M059J (cell line): ENCODE results near the gene TMUB2. TPM values are rescaled to one million over a fixed set of nuclear protein-coding genes. Genes with fewer than 3 reads are reported as not detected.

ENCODE experiments used
- DNase-seq: peaks from one replicate; pipeline ENCODE4 v3.0.0-alpha.2; 2012; ENCODE audit warnings: low read depth
- total RNA-seq: library from RNA; depleted of rRNA; stranded (reverse); fragments of >200 nt; shearing (Covaris generic); gene quantifications from 2 replicates; pipeline ENCODE4 v1.2.3, GENCODE V29; 2014

Gene TMUB2
- total RNA-seq, 1 experiment from 2014 or later = 37.6 TPM

DNA sequence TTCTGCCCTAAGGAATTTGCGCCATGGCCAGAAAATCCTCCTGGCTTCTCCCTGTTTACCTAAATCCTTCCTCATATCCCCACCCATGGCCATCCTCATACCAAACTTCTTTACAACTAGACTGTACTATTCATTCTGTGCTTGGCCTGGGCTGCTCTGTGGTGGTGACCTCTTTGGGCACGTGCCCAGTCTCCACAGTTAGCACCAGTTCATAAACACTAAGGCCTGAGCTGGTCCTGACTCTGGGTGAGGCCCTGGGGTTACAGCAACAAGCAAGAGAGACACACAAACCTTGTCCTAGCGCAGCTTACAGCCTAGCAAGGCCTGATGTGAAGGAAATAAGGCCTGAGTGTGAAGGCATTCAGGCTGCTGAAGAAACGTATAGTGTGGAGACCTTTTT lies 16.0 kb downstream of the TMUB2 start:
- no peak for DNase-seq

DNA sequence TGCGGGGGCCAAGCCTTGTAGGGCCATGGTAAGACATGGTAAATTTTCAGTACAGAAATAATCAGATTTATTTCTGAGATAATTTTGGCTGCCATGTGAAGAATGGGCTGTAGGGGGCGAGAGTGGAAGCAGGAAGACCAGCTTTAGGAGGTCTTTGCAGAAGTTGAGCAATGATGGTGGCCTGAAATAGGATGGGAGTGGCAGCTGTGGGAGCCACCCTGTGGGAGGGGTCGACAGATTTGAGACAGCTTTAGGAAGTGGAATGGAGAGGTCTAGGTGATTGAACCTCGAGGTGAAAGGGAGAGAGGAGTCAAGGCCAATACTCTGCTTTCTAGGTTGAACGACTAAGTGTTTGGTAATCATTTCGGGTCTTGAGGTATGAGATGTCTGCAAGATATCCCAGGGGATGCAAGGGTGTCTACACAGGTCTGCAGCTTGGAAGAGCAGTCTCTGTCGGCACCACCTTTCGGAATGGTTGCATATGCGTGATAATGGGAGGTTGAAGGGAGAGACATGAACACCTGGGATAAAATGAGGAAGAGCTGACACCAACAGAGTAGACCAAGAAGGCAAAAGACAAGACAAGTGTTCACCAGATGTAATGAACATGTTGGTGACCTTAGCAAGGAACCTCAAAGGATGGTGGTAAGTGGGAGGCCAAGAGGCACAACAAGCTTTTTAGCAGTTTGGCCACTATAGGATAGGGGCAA lies 17.1 kb downstream of the TMUB2 start:
- DNase-seq = peak; percentile 32

- peak; percentile 73 for DNase-seq
Observed at GRCh38 chr17:44204441-44204882, 17.7 kb downstream of the TMUB2 start.

DNA sequence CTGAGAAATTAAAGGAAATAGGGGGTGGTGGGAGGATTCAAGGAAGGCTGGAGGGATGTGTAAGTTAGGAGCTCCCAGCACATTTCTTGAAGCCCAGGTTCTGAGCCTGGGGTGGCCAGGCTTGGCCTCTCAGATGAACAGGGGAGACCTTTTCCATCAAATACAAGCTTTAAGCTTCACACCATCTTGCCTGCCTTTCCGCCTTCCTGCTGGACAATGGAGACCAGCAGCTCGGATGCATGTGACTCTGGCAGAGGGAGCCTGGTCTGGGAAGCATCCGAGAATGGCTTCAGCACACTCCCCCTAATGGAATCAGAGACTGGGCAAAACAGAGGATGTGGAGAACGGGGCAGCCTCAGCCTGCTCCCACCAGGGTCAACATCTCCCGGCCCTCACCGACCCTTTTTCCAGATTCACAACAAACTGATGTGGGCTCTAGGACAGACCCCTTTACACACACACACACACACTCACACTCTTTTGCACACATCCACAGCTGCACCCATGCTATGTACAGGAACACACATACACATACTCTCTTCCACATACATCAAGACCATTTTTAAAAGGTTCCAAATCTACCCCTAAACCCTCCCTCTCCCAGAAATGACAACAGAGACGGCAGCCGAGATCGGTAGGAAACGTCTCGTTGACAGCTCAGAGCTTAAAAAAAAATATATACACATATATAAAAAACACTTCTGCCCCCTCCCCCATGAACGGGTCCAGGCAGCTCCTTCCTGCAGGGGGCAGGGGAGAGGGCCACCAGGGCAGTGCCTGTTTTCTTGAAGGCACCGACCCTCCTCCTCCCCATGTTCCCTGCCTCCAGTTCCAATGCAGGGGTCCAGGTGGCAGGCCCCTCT lies 19.4 kb downstream of the TMUB2 start:
- no peak for DNase-seq

- DNase-seq = no peak
Observed at GRCh38 chr17:44206825-44207155, 20.0 kb downstream of the TMUB2 start.

GRCh38 chr17:44207319-44207718 lies 20.5 kb downstream of the TMUB2 start:
- DNase-seq = no peak

GRCh38 chr17:44207743-44208142 lies 21.0 kb downstream of the TMUB2 start:
- no peak for DNase-seq

GRCh38 chr17:44209786-44210341 lies 23.1 kb downstream of the TMUB2 start:
- DNase-seq = peak; percentile 32

DNA sequence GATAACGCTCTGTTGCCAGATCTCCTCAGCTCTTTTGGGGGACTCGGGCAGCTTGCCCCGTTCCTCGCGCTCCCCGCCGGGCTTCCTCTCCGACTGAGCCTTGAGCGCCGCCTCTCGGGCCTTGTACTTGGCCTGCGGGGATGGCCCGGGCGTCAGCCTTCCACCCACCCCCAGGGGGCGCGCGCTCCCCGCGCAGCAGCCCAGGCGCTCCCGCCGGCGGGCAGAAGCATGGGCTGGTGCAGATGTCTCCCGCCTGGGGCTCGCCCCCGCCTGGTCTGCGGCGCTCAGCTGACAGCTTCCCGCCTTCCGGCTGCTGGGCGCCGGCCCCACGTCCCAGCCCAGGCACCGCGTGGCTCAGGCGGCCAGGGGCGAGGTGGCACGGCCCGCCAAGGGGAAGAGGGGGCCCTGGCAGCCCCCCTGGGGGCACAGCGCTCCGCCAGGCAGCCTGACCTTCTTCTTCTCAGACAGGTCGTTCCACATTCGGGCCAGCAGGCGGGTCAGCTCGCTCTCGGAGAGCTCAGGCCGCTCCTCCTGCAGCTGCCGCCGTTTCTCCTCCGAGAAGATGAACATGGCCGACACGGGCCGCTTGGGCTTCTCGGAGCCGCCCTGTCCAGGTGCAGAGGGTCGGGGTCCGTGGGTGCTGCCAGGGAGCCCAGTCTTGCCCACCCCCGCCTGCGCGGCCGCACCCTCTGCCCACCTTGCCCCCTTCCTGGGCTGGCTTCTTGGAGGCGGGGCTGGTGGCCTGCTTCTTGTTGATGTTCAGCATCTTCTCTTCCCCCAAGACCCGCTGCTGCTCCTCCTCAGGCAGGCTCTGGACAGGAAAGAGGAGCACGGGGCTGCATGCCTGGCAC lies 23.8 kb downstream of the TMUB2 start:
- no peak for DNase-seq

DNA sequence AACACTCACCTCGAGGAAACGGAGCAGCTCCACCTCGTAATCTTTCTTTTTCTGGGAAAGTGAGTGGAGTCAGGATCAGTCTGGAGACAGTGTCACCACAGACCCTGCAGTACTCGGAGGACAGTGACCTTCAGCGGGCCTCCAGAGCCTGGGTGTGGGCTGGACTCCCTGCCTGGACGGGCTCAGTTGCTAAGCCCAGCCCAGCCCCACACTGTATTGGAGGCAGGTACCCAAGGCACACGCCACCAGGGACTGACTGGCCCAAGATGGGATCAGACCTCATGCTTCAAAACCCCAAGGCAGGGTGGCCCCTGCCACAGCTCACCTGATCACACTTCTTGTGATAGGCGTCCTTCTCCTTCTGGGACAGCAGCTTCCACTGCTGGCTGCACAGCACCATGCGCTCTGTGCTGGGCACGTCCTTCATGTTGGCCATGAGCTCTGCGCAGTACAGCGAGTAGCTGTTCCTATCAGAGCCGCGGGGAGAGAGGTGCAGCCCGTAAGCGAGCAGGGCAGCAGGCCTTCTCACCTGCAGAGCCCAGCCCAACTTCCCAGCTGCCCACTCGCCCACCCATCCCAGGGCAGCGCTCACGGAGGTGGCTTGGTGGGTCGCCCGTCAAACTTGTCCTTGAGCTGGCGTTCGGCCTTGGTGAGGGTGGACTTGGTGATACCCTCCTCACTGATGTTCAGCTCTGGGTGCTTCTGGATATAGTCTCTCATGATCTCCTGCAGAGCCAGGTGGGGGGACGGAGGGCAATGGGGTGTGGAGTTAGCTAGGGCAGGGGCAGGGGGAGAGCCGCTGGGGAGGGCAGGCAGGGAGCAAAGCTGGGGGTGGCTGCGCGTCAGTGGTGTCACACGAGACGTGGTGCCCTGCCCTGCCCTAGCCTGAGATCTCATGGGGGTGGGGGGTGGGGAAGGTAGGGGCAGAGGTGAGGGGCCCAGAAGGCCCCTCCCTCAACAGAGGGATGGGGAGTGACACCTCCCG lies 24.8 kb downstream of the TMUB2 start:
- DNase-seq = no peak

GRCh38 chr17:44212507-44213402 lies 26.0 kb downstream of the TMUB2 start:
- DNase-seq = no peak

- no peak for DNase-seq
Observed at GRCh38 chr17:44213403-44214229, 26.8 kb downstream of the TMUB2 start.

- DNase-seq = no peak
Observed at GRCh38 chr17:44214230-44214494, 27.4 kb downstream of the TMUB2 start.

DNA sequence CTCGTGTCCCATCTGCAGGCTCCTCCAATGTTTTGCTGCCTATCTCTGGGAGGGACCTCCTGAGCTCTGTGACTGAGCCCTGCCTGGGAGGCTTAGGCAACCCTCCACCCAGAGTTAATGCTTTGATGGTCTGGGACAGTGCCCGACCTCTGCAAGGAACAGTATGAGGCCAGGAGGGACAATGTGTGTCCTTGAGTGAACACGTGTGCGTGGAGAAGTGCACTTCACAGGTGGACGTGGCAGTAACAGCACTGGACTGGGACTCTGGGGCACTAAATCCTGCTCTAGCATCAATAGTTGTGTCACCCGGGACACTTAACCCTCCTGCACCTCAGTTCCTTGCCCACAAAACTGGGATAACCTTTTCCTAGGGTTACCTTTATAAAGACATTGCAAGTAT lies 28.1 kb downstream of the TMUB2 start:
- DNase-seq = no peak

- no peak for DNase-seq
Observed at GRCh38 chr17:44216173-44216572, 29.4 kb downstream of the TMUB2 start.

DNA sequence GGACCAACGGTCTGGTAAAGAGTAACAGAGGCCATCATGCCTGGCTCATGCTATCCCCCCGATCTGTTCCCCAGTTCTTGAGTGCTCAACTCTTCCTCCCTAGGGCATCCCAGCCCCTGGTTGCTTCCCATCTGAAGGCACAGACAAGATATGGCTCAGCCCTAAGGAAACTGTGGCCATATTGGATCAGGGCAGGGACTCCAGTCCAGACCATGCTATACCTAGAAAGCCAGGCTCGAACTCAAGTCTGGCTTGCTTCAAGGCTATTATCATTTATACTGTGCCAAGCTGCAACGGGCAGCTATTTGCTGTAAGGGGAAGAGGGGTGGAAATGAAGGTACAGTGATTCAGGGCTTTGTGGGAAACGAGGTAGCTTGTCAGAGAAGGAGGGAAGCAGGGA lies 29.9 kb downstream of the TMUB2 start:
- no peak for DNase-seq

- no peak for DNase-seq
Observed at GRCh38 chr17:44217738-44218343, 31.1 kb downstream of the TMUB2 start.

DNA sequence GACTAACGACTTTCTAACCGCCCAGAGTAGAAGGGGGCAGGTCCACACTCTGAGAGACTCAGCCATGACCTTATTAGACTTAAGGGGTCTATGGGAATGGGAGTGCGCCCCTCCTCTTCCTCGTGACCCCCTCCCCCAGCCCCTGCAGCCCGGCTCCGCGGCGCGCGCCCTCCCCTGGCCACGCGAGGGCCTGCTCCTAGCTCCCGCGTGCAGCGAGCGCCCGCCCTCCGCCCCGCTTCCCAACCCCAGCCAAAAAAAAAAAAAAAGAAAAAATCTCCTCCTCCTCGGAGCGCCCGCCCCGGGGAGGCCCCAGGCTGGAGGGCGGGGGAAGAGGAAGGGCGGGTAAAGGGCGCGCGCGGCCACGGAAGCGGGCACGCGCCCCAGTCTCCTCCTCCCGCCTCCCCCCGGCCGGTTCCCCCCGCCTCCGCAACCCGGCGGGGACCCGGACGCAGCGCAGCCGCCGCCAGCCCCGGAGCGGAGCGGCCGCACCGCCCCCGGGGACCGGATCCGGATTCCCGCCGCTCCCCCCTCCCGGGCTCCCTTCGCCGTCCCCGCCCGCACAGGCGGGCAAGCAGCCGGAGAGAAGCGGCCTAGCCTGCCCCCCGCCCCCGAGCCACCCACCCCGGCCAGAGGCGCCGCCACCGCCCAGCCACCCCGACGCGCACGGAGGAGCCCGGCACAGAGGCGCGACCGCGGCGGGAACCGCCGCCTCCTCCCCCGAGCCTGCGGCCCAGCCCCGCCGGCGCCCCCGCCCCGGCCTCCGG lies 31.8 kb downstream of the TMUB2 start:
- DNase-seq = peak; percentile 87
